Fibroblast of lung (primary cell): Measurements from ENCODE around the gene SIN3B.

Source experiments
- EZH2 ChIP-seq: IDR thresholded peaks from 2 replicates; pipeline ENCODE4 v1.5.1; 2012; ENCODE audit warnings: low read length, control low read depth, mild to moderate bottlenecking; ENCODE audit errors: missing control alignments
- TF ChIP-seq, protein P1 (sequence below), 2 donors: IDR thresholded peaks in 1 of 2; conservative IDR thresholded peaks in 1 of 2; 1 replicate in 1 of 2; 2 replicates in 1 of 2; pipeline ENCODE4 v1.5.1; 2011 to 2012; ENCODE audit warnings: low read length in 2 of 2, control low read depth in 1 of 2, inconsistent platforms in 1 of 2, low read depth in 1 of 2, mild to moderate bottlenecking in 1 of 2

DNA sequence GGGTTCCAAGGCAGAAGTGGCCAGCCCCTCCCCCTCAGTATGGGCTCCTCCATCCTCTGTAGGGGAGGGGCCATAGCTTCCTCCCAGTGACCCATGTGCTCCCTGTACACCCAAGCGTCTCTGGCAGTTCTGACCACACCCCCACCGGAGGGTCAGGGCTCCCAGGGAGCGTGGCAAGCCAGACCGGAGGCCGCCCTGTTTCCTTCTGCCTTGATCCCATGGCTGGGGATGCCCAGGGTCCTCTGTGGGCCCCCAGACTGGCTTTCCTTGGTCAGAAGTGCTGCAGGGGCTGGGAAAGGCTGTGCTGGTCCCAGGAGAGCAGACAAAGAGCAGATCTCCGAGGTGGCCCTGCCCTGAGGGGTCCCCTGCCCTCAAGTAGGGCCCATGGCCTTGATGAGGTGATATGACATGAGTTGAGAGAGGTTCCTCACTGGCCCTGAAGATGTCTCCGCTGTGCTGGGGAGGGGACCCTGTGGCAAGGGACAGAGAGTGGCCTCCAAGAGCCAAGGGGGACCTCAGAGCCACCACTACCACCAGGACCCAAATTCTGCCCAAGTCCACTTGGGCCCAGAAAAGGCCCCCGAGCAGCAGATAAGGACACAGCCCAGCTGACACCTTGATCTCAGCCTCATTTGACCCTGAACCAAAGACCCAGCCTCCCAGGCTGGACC is 51.8 kb downstream of the SIN3B start:
- TF ChIP-seq, protein P1, sequence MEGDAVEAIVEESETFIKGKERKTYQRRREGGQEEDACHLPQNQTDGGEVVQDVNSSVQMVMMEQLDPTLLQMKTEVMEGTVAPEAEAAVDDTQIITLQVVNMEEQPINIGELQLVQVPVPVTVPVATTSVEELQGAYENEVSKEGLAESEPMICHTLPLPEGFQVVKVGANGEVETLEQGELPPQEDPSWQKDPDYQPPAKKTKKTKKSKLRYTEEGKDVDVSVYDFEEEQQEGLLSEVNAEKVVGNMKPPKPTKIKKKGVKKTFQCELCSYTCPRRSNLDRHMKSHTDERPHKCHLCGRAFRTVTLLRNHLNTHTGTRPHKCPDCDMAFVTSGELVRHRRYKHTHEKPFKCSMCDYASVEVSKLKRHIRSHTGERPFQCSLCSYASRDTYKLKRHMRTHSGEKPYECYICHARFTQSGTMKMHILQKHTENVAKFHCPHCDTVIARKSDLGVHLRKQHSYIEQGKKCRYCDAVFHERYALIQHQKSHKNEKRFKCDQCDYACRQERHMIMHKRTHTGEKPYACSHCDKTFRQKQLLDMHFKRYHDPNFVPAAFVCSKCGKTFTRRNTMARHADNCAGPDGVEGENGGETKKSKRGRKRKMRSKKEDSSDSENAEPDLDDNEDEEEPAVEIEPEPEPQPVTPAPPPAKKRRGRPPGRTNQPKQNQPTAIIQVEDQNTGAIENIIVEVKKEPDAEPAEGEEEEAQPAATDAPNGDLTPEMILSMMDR (conservative IDR thresholded peaks at IDR 0.05 in 1 of 2, IDR thresholded peaks at IDR 0.05 in 1 of 2; ENCODE audit: low read depth in 1 of 2, low read length in 2 of 2) = no peak
- no peak for TF ChIP-seq EZH2
